Measurements from ENCODE around the gene ACAA1. TPM values are rescaled to one million over a fixed set of nuclear protein-coding genes. Genes with fewer than 3 reads are reported as not detected.

ACAA1 gene
- polyA plus RNA-seq, 1 experiment: 47.6 TPM

- DNase-seq (ENCODE audit: low read depth, low spot score): no peak
- no peaks in the 10 kb centered on the region for H3K27me3 ChIP-seq (ENCODE audit: control insufficient read depth, insufficient read depth, low read length)
- H3K27ac ChIP-seq (ENCODE audit: low read depth, low read length): no peak overlapping the region
- CTCF ChIA-PET: interaction anchor here (1.3 kb wide), 1 partner anchor 220 kb away, joined by 7 read pairs; the partner anchor contains the start of gene XYLB
- TF ChIP-seq, protein P1, sequence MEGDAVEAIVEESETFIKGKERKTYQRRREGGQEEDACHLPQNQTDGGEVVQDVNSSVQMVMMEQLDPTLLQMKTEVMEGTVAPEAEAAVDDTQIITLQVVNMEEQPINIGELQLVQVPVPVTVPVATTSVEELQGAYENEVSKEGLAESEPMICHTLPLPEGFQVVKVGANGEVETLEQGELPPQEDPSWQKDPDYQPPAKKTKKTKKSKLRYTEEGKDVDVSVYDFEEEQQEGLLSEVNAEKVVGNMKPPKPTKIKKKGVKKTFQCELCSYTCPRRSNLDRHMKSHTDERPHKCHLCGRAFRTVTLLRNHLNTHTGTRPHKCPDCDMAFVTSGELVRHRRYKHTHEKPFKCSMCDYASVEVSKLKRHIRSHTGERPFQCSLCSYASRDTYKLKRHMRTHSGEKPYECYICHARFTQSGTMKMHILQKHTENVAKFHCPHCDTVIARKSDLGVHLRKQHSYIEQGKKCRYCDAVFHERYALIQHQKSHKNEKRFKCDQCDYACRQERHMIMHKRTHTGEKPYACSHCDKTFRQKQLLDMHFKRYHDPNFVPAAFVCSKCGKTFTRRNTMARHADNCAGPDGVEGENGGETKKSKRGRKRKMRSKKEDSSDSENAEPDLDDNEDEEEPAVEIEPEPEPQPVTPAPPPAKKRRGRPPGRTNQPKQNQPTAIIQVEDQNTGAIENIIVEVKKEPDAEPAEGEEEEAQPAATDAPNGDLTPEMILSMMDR (IDR thresholded peaks at IDR 0.05; ENCODE audit: low read depth, low read length): no peak
- no peak overlapping the region for H3K4me3 ChIP-seq (ENCODE audit: low read depth, low read length)
- H3K9me3 ChIP-seq (ENCODE audit: control insufficient read depth, insufficient read depth, low read length): no peaks in the 10 kb centered on the region
- POLR2A ChIA-PET: no interaction called here
Measured at GRCh38 chr3:38126121-38126892, 10.6 kb downstream of the ACAA1 start.

DNA sequence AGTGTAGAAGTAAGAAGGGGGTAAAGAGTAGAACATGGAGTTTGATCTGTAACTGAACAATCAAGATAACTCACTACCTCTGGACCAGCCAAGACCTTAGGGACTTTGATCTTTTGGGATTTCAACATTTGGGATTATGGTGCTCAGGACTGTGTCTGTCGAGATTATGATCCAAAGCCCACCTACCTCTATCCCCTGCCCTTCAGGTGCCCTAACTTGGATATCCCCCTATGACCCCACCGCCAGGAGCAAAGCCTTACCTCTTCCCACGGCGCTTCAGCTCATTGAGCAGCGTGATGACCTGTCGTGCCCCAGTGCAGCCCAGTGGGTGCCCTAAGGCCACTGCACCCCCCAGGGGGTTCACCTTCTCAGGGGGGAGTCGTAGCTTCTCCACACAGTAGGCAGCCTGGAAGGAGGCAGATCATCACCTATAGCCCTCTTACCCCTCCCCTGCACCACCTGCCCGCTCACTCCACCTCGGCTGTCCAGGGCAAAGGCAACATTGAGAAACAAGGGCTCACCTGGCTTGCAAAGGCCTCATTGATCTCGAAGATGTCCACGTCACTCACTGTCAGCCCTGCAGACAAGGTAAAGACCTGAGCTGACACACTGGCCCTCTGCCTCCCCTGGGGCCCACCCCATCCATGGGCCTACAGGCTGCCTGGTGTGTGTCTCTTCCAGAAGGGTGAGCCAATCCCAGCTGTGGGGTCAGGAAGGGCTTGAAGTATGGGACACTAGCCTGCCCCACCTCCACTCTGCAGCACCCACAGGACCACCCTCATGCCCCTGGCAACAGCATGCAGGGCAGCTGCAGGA, 11.4 kb downstream of the ACAA1 start:
- TF ChIP-seq, protein P1 (IDR thresholded peaks at IDR 0.05; ENCODE audit: low read depth, low read length): no peak
- CTCF ChIA-PET: interaction anchor here (1.3 kb wide), 1 partner anchor 221 kb away, joined by 7 read pairs; the partner anchor contains the start of gene XYLB
- POLR2A ChIA-PET: no interaction called here

GRCh38 chr3:38124324-38125122, 12.4 kb downstream of the ACAA1 start:
- Histone ChIP-seq H3K9me3 (ENCODE audit: control insufficient read depth, insufficient read depth, low read length) (no peaks in the 10 kb centered on the region), H3K27me3 (ENCODE audit: control insufficient read depth, insufficient read depth, low read length) (no peaks in the 10 kb centered on the region), H3K4me3 (ENCODE audit: low read depth, low read length) (no peak overlapping the region), H3K27ac (ENCODE audit: low read depth, low read length) (no peak overlapping the region)
- DNase-seq (ENCODE audit: low read depth, low spot score): no peak
- ChIA-PET POLR2A (no interaction called here), CTCF (no interaction called here)
- TF ChIP-seq, protein P1 (IDR thresholded peaks at IDR 0.05; ENCODE audit: low read depth, low read length): no peak

More for the DNA sequence above, 11.4 kb downstream of the ACAA1 start:
- no peaks in the 10 kb centered on the region for H3K27me3 ChIP-seq (ENCODE audit: control insufficient read depth, insufficient read depth, low read length)
- no peak overlapping the region for H3K27ac ChIP-seq (ENCODE audit: low read depth, low read length)
- H3K4me3 ChIP-seq (ENCODE audit: low read depth, low read length): no peak overlapping the region
- no peaks in the 10 kb centered on the region for H3K9me3 ChIP-seq (ENCODE audit: control insufficient read depth, insufficient read depth, low read length)
- no peak for DNase-seq (ENCODE audit: low read depth, low spot score)

- CTCF ChIA-PET: no interaction called here
- TF ChIP-seq, protein P1 (IDR thresholded peaks at IDR 0.05; ENCODE audit: low read depth, low read length): no peak
- H3K4me3 ChIP-seq (ENCODE audit: low read depth, low read length): no peak overlapping the region
- no peak overlapping the region for H3K27ac ChIP-seq (ENCODE audit: low read depth, low read length)
- no peaks in the 10 kb centered on the region for H3K9me3 ChIP-seq (ENCODE audit: control insufficient read depth, insufficient read depth, low read length)
- POLR2A ChIA-PET: no interaction called here
- no peaks in the 10 kb centered on the region for H3K27me3 ChIP-seq (ENCODE audit: control insufficient read depth, insufficient read depth, low read length)
- no peak for DNase-seq (ENCODE audit: low read depth, low spot score)
Measured at GRCh38 chr3:38122712-38123290, 14.1 kb downstream of the ACAA1 start.

All from AG04450 (cell line).